Esophagus muscularis mucosa (tissue), 4 donors: ENCODE data around the gene MPO.

Experiments used
- CTCF ChIP-seq, 3 experiments: fragments of 200-600 bp in 2 of 3; fragments of 450-650 bp in 1 of 3; sonication (generic) in 2 of 3; IDR thresholded peaks; one replicate each; pipeline ENCODE4 v1.5.1; 2017 to 2019; ENCODE audit warnings: antibody characterized with exemption in 3 of 3, mild to moderate bottlenecking in 2 of 3, moderate library complexity in 1 of 3
- EP300 ChIP-seq: sonication (generic); formaldehyde crosslinking; IDR thresholded peaks from one replicate; pipeline ENCODE4 v1.6.1; 2017; ENCODE audit warnings: antibody characterized with exemption
- POLR2A ChIP-seq: fragments of 450-650 bp; IDR thresholded peaks from one replicate; pipeline ENCODE4 v1.6.1; 2017; ENCODE audit warnings: antibody characterized with exemption, moderate library complexity, mild to moderate bottlenecking, low read depth
- POLR2AphosphoS5 ChIP-seq, 2 donors: sonication (generic); formaldehyde crosslinking; IDR thresholded peaks; one replicate each; pipeline ENCODE4 v1.6.1; 2017; ENCODE audit warnings: antibody characterized with exemption in 2 of 2

- TF ChIP-seq CTCF (IDR thresholded peaks at IDR 0.05) (no peak), POLR2A (no peak), EP300 (no peak), POLR2AphosphoS5 (IDR thresholded peaks at IDR 0.05) (no peak)
Measured at GRCh38 chr17:58294034-58294433, 13.3 kb upstream of the MPO start.
